HG03460 (cell line): ENCODE data around the gene IGFBPL1.

ENCODE experiments used
- ATAC-seq: cut with Tn5 transposase; IDR thresholded peaks from one replicate; pipeline ENCODE4 v1.9.1; 2021; ENCODE audit not compliant: unreplicated experiment

IGFBPL1 gene

DNA sequence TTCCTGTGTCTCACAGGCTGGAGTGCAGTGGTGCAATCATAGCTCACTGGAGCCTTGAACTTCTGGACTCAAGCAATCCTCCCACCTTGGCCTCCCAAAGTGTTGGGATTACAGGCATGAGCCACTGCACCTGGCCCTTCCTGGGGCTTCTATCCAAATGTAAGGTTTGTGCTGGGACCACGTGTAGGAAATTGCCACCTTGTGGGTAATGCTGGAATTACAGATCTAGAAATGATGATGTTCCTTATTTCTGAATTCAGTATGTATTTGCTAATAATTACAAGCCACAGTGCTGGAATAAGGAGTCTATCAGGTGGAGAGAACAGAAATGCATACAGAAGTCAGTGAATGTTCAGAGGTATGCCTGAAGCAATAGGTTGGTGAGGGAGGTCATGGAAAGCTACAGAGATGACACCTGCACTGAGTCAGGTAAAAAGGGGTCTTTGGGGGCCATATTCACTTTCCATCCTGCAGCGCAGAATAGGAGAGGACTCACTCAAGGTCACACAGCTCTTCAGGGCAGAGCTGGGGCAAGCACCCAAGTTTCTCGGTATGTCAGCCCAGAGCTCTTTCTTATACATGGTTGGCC, 8.8 kb upstream of the IGFBPL1 start:
- ATAC-seq, result no peak

DNA sequence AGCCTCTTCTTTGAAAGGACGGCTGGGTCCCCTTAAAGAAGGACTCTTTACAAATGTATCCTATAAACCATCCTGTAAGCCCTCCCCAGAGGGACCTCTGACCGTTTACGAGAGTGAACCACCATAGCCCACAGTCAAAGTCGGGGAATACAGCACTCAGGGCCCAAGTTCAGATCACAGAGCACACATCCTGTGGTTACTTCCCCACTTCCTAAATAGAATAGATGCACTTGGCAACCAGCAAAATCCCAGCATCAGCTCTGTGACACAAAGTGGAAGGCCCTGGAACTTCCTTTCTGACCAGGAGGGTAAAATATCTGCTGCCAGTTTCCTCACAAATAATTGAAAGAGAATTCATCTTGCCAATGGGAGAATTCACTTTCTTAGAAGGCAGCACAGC, 6.9 kb upstream of the IGFBPL1 start:
- no peak for ATAC-seq

DNA sequence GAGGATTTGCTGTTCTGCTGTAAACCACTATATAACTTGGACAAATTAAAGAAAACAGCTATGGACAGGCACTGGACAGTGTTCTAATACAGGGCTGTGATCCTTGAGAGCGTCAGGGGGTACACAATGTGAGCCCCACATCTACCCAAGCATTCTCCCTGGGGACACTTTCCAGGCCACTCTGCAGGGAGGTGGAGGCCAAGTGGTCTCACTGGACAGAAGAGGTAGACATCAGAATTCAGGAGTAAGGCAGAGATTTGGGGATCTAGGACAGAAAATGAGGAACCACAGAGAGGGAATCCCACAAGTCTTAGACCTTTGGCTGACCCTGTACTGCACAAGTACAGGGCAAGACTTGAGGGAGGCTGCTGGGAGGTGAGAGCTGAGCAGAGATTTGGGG, 3.8 kb upstream of the IGFBPL1 start:
- no peak for ATAC-seq

DNA sequence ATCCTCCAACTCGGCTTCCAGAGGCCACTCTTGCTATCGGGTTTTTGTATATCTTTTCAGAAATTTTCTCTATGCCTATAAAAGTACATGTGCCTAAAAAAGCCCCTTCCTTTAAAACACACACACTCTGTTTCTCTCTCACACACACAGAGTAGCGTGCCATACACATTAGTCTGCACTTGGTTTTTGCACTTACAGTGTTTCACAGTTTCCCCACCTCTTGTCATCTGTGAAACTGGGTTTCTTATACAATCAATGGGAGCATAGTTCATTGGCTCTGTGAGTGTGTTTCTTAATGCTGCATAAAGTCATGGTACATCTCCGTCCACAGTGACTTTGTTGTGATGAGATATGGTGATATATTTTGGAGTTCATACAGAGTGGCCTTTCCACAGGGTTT, 664 bp upstream of the IGFBPL1 start:
- ATAC-seq, result no peak

DNA sequence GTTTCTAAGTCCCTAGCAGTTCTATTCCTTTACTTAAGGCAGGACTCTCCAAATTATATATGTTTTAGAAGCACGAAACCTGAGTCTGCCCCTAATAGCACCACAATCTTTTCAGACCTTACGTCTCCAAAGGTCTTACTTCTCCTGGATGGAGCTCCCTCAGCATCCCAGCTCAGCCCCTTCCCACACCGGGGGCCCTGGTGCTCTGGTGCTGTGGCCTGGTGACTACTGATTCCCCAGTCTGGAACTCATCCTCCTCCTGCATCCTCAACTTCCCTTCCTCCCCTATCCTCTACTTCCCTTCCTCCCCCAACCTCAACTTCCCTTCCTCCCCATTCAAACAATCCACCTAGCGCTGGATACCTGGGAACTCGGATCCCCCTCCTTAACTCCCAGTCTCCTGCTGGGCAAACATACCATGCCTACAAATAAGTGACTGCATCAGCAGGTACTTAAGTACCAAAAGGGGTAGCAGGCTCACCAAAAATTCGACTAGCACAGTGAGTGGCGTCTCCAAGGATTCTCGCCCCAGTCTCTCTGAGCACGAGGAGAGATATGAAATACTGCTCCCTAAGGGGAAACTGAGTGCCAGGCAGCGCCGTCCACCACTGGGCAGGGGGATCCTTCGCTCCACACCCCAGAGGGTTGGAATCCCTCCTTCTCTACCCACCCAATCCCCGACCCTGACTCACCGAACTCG, 831 bp downstream of the IGFBPL1 start:
- no peak for ATAC-seq

DNA sequence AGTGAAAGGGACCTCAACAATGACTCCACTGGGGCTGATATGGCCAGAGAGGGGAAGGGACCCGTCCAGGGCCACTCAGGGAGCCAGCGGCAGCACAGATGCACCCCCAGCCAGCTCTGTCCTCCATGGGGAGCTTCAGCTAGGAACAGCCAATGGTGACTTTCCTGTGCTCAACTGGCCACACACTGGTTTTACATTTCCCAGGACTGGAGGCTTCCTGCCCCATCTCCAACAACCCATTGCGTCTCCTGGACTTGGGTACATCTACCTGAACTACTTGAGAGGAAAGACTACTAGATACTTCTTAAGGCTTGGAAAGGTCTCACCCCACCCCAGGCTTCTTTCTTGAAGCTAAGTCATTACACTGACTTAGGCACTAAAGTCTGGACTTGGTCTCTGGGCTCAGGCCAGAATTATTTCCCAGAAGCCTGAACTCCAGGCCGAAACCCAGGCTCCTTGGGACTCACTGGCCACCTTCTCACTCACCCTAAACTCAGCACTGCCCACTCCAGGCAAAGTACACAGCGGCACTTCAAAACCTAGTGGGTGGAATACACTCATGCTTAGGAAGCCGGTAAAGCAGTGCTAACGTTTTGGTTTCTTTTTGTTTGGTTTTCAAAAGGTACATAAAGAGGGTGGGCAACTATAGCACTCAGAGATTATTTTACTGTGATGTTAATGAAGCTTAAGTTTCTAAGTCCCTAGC, 1.5 kb downstream of the IGFBPL1 start:
- no peak for ATAC-seq

DNA sequence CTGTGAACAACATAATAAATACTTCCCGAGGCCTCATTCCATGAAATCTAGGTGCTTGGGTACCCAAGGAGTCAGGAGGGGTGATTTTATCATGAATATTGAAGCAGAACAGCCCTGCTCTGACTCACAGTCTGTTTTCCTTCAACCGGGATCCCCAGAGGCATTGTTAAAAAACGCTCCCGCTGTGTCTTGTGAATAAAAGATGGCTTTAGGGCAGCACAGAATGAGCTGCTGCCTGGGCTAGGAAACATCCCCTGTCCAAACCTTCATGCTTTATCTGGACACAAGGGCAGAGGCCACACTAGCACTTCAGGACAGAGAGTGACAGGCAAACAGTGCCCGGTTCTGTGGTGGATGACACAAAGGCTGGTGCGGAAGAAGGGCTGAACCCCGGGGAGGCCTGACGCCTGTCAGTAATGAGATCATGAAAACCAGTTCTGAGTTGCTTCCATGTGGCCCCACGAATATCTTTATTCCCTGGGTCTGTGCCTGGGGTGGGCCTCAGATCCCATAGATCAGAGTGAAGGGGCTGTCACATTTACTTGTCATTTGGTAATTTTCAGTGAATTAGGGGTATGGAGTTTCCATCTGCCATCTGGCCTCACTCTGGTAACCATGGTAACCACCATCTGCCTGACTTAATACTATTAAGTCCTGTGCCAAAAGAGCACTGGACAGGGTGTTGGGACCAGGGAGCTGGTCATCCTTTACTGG, 2.6 kb downstream of the IGFBPL1 start:
- no peak for ATAC-seq

DNA sequence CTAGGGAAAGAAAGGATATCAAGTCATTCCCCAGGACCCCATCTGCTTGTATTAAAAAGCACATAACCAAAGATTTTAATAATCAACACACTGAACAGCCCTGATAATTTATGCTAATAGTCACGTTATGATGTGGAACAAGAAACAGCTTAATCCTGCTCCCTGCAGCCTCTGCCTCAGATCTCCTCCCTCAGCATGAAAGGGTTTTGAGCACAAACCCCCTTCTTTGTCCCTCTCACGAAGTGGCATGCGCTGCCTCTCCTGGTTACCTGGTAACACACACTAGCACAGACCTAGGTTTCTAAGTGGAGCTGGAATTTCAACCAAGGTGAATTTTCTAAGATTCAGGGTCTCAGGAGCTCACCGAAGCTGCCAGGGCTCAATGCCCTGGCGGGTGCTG, 5.1 kb downstream of the IGFBPL1 start:
- no peak for ATAC-seq

DNA sequence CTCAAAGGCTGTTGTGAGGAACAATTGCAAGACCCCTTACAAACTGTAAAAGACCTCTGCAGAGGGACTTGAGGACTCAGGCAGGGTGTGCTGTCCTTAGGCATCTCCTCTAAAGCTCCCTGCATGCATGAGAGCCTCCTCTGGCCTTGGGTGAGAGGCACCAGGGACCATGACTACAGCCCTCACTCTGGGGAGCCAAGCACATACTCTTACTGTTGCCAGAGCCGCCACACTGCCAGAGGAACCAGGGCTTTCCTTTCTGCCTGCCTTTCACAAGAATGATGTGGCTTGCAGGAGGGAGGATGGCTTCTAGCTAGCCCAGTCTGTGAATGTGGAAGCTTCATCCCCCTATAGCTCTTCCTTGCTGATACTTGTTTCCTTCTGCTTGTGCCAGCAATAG, 5.9 kb downstream of the IGFBPL1 start:
- no peak for ATAC-seq

DNA sequence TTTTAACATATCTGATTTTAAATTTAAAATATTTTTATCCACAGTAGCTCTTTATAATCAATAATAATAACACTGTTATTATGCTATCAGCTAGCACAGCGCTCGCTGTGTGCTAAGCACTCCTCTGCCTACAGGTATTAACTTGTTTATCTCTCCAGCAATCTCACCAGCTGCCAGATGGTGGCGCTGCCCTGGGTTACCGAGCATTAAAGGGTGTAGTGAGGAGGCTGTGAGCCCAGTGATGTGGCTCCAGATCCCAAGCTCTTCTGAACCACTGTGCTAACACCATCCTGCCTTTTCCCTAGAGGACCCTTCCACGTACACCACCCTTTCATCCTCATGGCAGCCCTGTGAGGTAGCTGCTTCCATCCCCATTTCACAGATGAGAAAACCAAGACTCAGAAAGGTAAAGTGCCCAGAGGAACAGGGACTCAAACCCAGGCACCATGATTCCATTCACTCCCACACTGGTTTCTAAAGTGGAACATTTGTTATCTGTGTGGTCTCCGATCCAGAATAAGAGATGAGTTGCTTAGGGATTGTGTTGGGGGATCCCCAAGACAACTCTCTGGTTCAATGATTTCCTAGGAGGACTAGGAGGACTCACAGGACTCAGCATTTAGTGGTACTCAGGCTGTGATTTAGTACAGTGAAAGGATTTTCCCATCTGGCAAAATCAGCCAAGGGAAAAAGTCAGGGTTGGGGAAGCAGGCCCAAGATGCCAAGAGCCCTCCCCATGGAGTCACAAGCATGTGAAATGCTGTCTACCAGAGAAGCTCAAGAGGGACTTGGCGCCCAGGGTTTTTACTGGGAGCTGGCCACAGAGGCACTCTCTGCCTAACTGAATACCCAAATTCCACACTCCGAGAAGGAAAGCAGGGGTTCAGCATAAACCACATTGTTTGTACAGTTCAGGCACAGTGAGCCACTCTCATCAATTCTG, 7.0 kb downstream of the IGFBPL1 start:
- no peak for ATAC-seq

DNA sequence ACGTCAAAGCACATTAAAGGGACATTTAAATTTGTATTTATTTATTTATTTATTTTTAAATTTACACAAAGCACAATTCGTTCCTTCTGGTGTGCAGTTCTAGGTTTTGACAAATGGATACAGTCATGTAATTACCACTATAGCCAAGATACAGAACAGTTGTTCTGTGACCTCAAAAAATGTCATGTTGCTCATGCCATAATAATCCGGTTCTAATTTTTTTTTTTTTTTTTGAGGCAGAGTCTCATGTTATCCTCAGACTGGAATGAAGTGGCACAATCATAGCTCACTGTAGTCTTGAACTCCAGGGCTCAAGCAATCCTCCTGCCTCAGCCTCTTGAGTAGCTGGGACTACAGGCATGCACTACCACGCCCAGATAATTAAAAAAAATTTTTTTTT, 7.8 kb downstream of the IGFBPL1 start:
- no peak for ATAC-seq

DNA sequence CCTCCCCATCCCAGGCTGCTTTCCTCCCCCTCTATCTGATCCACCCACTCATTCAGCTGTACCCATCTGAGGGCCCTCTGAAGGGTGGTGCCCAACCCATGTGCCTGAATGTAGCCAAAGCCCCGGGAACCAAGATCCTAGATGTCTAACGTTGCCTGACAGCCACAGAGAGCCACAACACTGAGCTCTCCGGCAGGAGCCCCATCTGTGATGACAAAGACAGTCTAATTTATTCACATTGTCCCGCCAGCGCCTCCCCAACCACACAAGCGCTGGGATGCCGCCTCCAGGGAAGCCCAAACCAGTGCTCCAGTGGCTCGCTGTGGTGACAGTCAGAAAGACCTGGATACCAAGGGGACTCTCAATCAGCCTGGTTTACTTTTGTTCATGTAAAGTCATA, 8.4 kb downstream of the IGFBPL1 start:
- no peak for ATAC-seq

DNA sequence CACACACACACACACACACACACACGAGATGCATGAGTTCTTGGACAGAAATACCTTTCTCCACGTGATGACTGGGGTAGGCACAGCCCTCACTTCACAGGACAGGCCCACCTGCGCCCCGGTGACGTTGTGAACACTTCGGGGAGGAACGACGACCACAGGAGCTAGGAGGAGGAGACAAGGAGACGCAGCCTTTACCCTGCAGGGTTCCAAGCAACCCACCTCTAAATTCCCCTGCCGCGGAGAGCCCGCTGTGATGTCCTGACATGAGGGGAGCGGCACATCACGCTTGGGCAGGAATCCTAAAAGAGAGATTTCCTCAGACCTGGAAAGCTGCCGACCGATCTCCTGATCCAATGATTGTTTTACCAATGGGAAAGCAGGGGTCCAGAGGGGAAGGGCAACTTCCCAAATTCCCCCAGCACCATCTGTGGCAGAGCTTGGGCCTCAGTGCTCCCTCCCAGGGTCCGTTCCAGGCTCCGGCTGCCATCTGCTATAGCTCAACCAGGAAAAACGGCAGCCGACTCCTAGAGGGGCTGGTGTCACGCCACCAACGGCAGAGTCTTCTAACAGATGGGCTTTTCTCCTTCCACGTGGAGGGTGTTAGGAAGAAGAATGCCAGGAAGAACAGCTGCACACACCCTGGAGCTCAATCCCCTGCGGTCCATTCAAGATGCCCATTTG, 10.1 kb downstream of the IGFBPL1 start:
- ATAC-seq, result no peak

DNA sequence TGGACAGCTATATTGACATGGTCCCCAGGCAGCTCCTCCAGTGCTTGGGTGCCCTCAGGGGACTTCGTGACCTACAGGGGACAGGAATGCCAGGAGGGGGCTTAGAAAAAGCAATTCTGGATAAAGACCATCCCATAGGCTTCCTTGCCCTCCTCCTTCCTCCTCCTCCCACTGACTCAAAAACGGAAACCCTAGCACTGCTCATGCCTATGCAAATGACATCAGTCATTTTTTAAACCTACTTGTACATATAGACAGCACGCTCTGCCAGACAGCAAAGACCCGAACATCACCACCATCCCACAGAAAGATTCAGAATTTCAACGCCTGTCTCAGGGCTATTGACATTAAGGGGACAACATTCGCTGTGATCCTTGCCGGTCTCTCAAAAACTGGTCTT, 11.0 kb downstream of the IGFBPL1 start:
- ATAC-seq, result no peak

DNA sequence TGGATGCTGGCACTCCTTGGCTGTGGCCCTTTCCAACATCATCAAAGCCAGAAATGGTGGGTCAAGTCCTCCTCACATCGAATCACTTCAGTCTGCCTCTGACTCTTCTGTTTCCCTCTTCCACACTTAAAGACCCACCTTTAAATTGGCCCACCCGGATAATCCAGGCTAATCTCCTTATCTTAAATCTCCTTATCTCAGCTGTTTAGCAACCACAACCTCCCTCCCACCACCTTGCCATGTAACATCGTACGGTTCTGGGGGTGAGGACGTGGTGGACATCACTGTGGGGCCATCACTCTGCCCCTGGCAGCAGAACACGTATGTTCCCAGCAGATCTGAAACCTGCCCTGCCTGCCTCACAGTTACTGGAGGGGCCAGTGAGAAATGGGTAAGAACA, 11.5 kb downstream of the IGFBPL1 start:
- ATAC-seq, result no peak

DNA sequence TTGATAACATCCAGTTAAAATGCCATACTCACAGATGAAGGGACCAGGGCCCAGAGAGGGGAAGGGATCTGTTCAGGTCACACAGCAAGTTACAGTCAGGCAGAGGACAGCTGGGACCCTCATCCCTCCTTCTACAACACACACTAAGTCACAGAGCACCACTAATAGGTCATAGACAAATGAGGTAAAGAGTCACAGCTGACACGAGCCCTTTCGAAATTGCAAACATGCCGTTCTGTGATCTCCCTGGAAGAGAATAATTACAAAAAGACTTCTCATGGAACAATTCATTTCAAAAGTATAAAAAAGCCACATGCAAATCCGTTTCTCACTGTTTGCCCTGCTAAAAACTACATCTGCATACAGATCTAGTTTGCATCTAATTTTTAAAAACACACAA, 15.5 kb downstream of the IGFBPL1 start:
- no peak for ATAC-seq

DNA sequence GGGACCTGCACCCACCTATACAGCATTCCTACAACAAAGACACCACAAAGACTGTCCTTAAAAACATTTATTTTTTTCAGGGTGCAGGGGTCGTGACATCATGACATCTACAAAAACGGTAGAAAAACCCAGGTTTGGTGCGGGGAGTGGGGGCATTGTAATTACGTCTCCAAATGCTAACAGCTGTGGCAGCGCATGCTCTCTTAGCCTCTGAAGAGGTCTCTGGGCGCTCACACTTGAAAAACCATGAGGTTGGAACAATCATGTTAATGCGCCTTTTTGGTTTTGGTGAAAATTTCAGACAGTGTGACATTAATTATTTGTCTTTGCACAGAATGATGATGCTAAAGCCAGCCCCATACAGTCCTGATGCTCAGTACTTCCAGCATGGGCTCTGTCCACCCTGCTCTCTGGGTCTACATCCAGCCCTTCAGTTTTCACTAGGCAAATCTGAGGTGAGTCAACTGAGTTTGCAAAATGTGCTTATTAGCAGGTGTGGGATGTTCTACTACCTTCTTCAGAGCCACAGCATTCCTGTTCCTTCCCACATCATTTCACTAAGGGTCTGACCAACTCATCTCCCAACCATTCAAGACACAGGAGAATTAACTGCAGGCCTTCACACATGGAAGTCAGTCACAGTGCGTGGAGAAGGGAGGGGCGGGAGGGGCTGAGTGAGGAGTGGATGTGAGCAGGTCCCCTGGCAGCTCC, 17.6 kb downstream of the IGFBPL1 start:
- no peak for ATAC-seq

DNA sequence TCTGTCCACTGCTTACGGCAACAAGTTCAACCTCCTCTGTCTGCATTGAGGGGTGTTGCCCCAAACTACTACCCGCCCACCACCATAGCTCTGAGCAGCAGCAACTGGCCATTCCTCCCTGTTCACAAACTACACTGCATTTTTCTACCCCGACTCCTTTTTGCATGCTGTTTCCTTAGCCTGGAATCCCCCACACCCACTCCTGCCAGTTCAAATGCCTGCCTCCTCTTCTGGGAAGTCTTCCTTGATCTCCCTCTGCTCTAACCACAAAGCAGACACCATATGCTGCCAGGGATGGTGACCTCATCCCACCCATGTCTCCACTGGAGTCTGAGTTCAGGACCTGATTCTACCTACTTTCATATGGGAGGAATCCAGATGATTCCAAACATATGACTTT, 18.5 kb downstream of the IGFBPL1 start:
- ATAC-seq, result no peak

DNA sequence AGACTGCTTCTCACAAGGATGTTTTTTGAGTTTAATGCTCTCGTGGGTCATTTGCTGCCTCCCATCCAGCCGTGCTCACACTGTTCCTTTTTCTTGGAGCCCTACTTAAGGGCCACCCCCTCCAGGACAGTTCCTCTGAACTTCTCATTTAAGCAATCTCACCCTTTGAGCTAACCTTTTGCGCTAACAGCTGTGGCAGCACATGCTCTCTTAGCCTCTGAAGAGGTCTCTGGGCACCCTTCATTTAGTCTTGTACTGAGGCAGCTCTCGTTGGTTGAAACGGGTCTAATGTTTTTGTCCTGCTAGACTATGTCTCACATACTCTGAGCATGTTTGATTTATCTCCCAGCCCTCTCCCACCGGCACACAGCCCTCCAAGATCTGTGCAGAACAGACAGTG, 19.9 kb downstream of the IGFBPL1 start:
- ATAC-seq, result no peak

DNA sequence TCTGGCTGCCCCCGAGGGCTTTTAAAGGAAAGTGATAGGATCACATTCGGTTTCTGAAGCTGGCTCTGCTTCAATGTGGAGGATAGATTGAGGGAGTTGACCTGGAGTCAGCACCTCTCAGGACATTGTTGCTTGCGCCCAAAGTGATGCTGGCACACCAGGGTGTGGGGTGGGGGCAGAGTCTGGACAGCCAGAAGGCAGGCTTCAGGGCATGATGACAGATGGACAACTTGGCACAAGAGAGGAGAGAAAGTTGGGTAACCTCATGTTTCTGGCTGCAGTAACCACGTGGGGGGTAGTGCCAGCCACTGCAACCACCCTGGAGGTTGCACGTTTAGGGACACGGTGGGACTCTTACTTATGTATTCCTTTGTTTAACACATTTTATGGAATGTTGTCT, 22.3 kb downstream of the IGFBPL1 start:
- ATAC-seq, result no peak
